Measurements from ENCODE around the gene TAF3. TPM values are rescaled to one million over a fixed set of nuclear protein-coding genes. Genes with fewer than 3 reads are reported as not detected.

Gene TAF3
- total RNA-seq, 1 donor from 2014 or later, result 4.6 TPM

DNA sequence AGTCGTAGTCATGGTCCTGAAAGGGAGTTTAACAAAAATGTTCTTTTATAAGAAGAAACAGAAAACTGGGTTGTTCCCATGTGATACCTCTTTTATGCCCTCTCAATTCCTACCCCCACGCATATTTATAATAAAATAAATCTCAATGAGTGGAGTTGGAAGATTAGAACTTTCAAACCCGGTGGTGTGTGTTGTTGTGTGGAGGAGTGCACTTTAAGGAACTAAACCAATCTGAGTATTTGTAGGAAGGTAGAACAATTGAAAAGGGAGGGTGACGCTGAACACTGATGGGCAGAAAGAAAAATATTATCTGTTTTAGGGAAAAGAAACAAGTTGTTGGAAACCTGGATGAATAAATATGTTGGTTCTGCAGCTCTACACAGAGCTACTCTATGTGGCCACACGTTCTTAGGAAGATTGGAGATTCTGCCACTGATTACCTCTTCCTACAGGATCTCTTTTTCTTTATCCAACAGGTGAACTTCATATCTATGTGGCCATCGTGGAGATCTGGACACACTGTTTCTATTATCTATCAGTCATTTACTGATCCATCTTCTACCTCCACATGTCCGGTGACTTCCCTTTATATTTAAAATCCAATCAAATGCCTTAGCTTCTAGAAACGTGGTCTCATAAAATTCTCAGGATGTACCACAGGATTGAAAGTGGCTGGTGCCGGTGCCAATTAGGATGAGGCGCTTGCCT, 223.1 kb downstream of the TAF3 start:
- no peaks in the 10 kb centered on the region for H3K9me3 ChIP-seq (ENCODE audit: low read depth)
- H4K20me1 ChIP-seq (ENCODE audit: low read depth), result peaks cover 98% of the 10 kb centered on the region
- no peaks in the 10 kb centered on the region for H3K36me3 Mint-ChIP-seq
- no peak overlapping the region for H3K4me3 ChIP-seq
- no peaks in the 10 kb centered on the region for H3K36me3 ChIP-seq
- H3K9ac ChIP-seq, result no peak overlapping the region
- H3F3A ChIP-seq (ENCODE audit: low read depth), result peaks cover 32% of the 10 kb centered on the region
- H2AFZ ChIP-seq (replicated peaks), result no peak overlapping the region
- H3K27ac ChIP-seq, result no peak overlapping the region
- peaks cover 21% of the 10 kb centered on the region for H3K4me1 ChIP-seq
- no peak overlapping the region for H3K27ac Mint-ChIP-seq
- DNase-seq (ENCODE audit: low spot score), result no peak
- H3K9me3 Mint-ChIP-seq, result no peaks in the 10 kb centered on the region
- peaks cover 38% of the 10 kb centered on the region for H3K4me1 Mint-ChIP-seq
- H3K4me2 ChIP-seq, result no peak overlapping the region
- H3K27me3 Mint-ChIP-seq (ENCODE audit: insufficient read depth, low read depth), result peaks cover 97% of the 10 kb centered on the region
- peaks cover 100% of the 10 kb centered on the region for H3K27me3 ChIP-seq
- no peaks in the 10 kb centered on the region for H3K79me2 ChIP-seq (ENCODE audit: low read depth)
- no peak overlapping the region for H3K4me3 Mint-ChIP-seq
- peak; percentile 18 for TF ChIP-seq EZH2phosphoT487 (IDR thresholded peaks at IDR 0.05)
- TF ChIP-seq EZH2 (IDR thresholded peaks at IDR 0.05), result peak; percentile 54
- TF ChIP-seq, protein P1, sequence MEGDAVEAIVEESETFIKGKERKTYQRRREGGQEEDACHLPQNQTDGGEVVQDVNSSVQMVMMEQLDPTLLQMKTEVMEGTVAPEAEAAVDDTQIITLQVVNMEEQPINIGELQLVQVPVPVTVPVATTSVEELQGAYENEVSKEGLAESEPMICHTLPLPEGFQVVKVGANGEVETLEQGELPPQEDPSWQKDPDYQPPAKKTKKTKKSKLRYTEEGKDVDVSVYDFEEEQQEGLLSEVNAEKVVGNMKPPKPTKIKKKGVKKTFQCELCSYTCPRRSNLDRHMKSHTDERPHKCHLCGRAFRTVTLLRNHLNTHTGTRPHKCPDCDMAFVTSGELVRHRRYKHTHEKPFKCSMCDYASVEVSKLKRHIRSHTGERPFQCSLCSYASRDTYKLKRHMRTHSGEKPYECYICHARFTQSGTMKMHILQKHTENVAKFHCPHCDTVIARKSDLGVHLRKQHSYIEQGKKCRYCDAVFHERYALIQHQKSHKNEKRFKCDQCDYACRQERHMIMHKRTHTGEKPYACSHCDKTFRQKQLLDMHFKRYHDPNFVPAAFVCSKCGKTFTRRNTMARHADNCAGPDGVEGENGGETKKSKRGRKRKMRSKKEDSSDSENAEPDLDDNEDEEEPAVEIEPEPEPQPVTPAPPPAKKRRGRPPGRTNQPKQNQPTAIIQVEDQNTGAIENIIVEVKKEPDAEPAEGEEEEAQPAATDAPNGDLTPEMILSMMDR (IDR thresholded peaks at IDR 0.05), result no peak

DNA sequence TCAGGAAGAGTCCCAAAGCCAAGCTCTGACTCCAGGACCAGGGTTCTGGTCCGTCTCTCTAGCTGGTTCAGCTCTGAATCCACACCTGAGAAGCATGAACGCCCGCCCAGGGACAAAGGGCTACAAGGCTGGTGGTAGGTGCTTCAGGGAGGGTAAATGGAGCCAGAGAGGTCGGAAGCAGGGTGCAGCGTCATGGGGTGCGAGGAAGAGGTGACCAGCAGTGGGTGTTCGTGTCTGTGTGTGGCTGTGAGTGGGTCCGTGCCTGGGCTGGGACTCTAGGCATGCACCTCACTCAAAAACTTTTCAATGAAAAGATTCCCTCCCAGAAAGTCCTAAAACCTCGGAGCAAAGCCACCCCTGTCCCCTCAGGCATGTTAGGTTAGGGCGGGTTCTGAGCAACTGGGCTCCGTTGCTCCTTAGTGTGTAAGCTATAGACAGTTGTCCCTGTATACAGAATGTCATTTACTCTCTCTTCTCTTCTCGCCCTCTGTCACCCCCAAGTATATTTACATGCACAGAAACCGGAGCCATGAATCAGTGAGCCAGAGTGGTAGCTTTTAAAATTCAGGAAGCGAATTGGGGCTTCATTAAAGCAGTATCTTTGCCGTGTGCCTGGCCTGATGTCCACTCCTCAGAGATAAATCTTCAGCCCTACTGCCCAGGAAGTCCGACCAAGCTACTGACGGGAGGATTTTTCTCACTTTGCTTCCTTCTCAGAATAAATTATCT, 223.9 kb downstream of the TAF3 start:
- H3K79me2 ChIP-seq (ENCODE audit: low read depth), result no peaks in the 10 kb centered on the region
- H2AFZ ChIP-seq (replicated peaks), result no peak overlapping the region
- H3K4me3 ChIP-seq, result no peak overlapping the region
- no peaks in the 10 kb centered on the region for H3K36me3 ChIP-seq
- H3K27me3 ChIP-seq, result peaks cover 100% of the 10 kb centered on the region
- Mint-ChIP-seq H3K4me1 (peaks cover 38% of the 10 kb centered on the region), H3K36me3 (no peaks in the 10 kb centered on the region), H3K9me3 (no peaks in the 10 kb centered on the region), H3K27ac (no peak overlapping the region), H3K27me3 (ENCODE audit: insufficient read depth, low read depth) (peaks cover 99% of the 10 kb centered on the region), H3K4me3 (no peak overlapping the region)
- no peak overlapping the region for H3K27ac ChIP-seq
- no peaks in the 10 kb centered on the region for H3K9me3 ChIP-seq (ENCODE audit: low read depth)
- TF ChIP-seq EZH2phosphoT487 (IDR thresholded peaks at IDR 0.05) (peak; percentile 21), EZH2 (IDR thresholded peaks at IDR 0.05) (peak; percentile 57)
- TF ChIP-seq, protein P1 (IDR thresholded peaks at IDR 0.05), result no peak
- no peak overlapping the region for H3K4me2 ChIP-seq
- no peak overlapping the region for H3K9ac ChIP-seq
- peaks cover 21% of the 10 kb centered on the region for H3K4me1 ChIP-seq
- peaks cover 37% of the 10 kb centered on the region for H3F3A ChIP-seq (ENCODE audit: low read depth)
- peaks cover 98% of the 10 kb centered on the region for H4K20me1 ChIP-seq (ENCODE audit: low read depth)
- peak; percentile 27 for DNase-seq (ENCODE audit: low spot score)

DNA sequence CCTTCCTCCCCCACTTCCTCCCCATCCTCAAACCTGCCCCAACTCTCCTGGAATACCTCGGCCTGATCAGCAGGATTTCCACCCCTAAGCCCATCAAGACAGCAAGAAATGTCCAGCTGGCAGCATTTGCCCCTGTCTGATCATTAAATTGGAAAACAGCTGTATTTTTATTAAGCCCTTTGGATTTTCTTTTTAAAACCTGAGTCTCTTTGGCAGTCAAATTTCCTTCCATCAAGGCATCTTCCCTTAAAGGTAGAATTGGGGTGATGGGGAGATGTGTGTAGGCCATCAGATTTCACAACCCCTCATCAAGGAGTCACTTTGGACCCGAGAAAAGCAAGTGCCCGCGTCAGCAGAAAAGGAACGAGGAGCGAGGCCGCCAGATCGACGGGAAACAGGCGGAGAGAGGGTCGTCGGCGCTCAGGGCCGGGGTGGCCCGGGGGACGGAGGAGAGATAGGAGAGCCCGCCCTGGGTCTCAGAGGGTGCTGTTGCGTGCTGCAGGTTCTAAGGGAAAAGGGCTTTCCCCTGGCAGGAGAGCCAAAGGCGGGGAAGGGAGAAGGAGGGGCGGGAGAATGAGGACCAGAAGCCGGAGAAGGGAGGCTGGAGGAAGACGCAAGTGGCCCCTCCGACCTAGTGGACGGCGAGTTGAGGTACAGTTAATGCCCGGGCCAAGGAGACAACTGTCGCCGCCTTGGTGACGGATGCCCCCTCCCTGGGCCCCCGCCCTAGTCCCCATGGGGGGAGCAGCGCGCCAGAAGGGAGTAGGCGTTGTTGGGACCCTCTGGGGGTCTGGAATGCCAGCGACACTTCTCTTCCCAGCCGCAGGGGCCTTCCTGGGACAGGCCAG, 224.6 kb downstream of the TAF3 start:
- no peaks in the 10 kb centered on the region for H3K79me2 ChIP-seq (ENCODE audit: low read depth)
- H3K9me3 ChIP-seq (ENCODE audit: low read depth), result no peaks in the 10 kb centered on the region
- no peak overlapping the region for H3K9ac ChIP-seq
- no peak overlapping the region for H2AFZ ChIP-seq (replicated peaks)
- peaks cover 45% of the 10 kb centered on the region for H3F3A ChIP-seq (ENCODE audit: low read depth)
- H3K36me3 ChIP-seq, result no peaks in the 10 kb centered on the region
- Mint-ChIP-seq H3K27me3 (ENCODE audit: insufficient read depth, low read depth) (peaks cover 100% of the 10 kb centered on the region), H3K9me3 (no peaks in the 10 kb centered on the region), H3K4me3 (no peak overlapping the region), H3K4me1 (peaks cover 37% of the 10 kb centered on the region), H3K36me3 (no peaks in the 10 kb centered on the region), H3K27ac (no peak overlapping the region)
- H4K20me1 ChIP-seq (ENCODE audit: low read depth), result peaks cover 98% of the 10 kb centered on the region
- no peak overlapping the region for H3K4me3 ChIP-seq
- no peak overlapping the region for H3K27ac ChIP-seq
- H3K4me2 ChIP-seq, result peak overlapping the region; percentile 41
- TF ChIP-seq EZH2phosphoT487 (IDR thresholded peaks at IDR 0.05) (peak; percentile 82), EZH2 (IDR thresholded peaks at IDR 0.05) (peak; percentile 89)
- TF ChIP-seq, protein P1 (IDR thresholded peaks at IDR 0.05), result no peak
- peaks cover 25% of the 10 kb centered on the region for H3K4me1 ChIP-seq
- peaks cover 100% of the 10 kb centered on the region for H3K27me3 ChIP-seq
- peak; percentile 46 for DNase-seq (ENCODE audit: low spot score)

Data from neural progenitor cell (in vitro differentiated cells).